Measurements from ENCODE around the gene TP53TG3D.
"Not testable (repeated sequence)": the region's sequence is repeated elsewhere in the genome, so short reads cannot be mapped to it uniquely, and the experiment has no call there.

Gene TP53TG3D

GRCh38 chr16:32252986-32253385 lies at the start of gene TP53TG3D:
Gene TP53TG3D (plus strand): TSS chr16:32253286. CDS start chr16:32253354, 68 bp downstream.
- DNase-seq = not testable (repeated sequence)

DNA sequence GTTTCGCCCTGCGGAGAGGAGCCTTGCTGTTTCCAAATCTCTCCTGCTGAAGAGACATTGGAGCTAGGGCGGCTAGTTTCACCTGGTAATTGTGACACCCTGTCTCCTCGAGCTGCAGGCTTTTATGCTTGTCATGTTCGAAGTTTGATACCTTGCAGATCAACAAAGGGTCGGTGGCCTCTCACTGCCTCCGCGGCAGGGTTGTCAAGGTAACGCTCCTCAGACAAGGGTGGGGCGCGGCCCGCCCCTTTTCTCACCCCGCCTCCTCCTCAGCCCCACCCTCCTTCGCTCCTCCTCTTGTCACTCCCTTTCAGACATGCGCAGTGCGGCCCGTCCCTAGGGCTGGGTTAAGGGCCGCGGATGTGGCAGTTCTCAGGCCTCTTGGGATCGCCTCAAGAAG lies 421 bp downstream of the TP53TG3D start:
- peak; percentile 32 for DNase-seq

- not testable (repeated sequence) for DNase-seq
These were observed 8.4 kb downstream of the TP53TG3D start for GRCh38 chr16:32261526-32261925.

DNA sequence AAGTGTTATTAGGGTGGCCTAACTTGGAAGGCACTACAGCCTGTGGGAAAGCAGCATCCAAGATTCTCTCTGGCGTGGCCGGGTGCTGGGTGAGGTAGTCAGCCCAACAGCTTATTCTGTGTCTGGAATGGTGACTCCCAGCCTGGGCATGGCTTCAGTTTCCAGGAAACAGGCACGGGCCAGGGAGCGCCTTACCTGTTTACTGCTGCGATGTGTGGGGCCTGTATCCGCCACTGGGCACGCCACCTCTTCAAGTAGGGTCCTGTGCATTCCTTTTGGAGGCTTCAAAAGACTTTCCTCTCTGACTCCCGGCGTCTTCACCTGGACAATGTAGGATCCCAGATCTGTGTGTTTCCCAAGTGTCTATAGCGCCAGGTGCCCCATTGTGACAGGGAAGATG lies 10.5 kb downstream of the TP53TG3D start:
- DNase-seq = not testable (repeated sequence)

GRCh38 chr16:32281910-32282309 lies 28.8 kb downstream of the TP53TG3D start:
- DNase-seq = not testable (repeated sequence)

DNA sequence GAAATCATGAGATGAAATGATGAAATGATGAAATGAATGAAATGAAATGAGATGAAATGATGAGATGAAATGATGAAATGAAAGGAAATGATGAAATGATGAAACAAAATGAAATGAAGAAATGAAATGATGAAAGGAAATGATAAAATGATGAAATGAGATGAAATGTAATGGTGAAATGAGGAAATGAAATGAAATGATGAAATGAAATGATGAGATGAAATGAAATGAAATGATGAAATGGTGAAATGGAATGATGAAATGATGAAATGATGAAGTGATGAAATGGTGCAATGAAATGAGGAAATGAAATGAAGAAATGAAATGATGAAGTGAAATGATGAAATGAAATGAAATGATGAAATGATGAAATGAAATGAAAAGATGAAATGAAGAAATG lies 29.9 kb downstream of the TP53TG3D start:
- not testable (repeated sequence) for DNase-seq

DNA sequence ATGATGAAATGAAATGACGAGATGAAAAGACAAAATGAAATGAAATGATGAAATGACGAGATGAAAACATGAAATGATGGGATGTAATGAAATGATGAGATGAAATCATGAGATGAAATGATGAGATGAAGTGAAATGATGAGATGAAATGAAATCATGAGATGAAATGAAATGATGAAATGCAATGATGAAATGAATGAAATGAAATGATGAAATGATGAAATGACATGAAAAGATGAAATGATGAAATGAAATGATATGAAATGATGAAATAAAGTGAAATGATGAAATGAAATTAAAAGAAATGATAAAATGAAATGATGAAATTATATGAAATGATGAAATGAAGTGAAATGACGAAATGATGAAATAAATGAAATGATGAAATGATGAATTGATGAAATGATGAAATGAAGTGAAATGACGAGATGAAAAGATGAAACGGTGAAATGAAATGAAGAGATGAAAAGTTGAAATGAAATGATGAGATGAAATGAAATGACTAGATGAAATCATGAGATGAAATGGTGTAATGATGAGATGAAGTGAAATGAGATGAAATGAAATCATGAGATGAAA lies 30.9 kb downstream of the TP53TG3D start:
- DNase-seq = not testable (repeated sequence)

DNA sequence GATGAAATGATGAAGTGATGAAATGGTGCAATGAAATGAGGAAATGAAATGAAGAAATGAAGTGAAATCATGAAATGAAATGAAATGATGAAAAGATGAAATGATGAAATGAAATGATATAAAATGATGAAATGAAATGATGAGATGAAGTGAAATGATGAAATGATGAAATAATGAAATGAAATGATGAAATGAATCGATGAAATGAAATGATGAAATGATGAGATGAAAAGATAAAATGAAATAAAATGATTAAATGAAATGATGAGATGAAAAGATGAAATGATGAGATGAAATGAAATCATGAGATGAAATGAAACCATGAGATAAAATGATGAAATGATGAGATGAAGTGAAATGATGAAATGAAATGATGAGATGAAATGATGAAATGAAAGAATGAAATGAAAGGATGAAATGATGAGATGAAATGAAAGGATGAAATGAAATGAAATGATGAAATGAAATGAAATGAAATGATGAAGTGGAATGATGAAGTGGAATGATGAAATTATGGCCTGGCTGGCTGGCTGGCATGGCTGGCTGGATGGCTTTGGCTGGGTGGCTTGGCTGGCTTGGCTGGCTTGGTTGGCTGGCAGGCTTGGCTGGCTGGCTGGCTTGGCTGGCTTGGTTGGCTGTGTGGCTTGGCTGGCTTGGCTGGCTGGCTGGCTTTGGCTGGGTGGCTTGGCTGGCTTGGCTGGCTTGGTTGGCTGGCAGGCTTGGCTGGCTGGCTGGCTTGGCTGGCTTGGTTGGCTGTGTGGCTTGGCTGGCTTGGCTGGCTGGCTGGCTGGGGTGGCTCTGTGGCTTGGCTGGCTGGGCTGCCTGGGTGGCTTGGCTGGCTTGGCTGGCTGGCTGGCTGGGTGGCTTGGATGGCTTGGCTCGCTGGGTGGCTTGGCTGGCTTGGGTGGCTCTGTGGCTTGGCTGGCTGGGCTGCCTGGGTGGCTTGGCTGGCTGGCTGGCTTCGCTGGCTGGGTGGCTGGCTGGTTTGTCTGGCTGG lies 32.0 kb downstream of the TP53TG3D start:
- not testable (repeated sequence) for DNase-seq

DNA sequence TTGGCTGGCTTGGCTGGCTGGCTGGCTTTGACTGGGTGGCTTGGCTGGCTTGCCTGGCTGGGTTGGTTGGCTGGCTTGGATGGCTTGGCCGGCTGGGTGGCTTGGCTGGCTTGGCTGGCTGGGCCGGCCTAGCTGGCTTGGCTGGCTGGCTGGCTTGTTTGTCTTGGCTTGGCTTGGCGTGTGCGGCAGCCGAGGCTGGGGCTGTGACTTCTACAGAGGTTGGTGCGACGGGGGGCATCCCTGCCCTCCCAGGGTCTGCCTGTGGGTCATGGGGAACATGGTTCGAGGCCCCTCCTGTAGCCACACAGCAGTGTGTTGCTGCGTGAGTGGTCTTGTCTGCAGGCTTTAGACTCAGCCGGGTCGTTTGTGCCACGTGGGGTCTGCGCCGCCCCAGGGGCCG lies 33.1 kb downstream of the TP53TG3D start:
- DNase-seq = not testable (repeated sequence)

DNA sequence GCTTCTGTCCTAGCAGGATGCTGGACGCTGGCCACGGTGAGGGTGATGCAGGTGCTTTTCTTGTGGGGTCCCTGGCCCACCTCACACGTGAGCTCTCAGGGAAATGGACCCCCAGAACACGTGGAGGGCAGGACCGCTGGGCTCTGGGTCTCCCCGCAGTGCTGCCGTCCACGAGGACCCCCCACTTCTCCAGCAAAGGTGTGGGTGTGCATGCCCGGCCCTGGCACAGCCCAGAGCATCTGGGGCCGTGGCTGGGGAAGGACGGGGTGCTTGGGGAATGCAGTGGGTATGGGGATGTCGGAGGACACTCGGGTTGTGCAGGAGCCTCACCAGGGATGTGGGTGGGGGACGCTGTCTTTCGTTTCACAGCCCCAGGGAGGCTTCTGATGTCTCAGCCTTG lies 34.7 kb downstream of the TP53TG3D start:
- DNase-seq = not testable (repeated sequence)

DNA sequence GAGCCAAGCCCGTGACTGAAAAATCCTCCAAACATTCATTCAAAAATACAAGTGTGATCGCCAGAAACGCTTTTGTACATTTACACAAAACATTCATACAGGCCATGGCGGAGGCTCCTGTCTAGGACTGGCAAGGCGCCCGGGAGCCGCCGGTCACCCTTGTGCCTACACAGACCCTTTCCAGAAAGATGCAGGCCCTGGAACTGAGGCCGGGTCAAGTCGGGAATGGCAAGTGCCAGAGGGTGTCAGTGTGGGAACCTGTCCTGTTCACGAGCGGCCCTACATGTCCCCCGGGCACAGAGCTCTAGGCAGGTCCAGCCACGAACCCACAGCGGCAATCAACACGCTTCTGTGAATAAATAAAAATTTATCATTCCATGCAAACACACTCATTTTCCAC lies 36.1 kb downstream of the TP53TG3D start:
- DNase-seq = not testable (repeated sequence)

GRCh38 chr16:32302776-32303175 lies 49.7 kb downstream of the TP53TG3D start:
- DNase-seq = not testable (repeated sequence)
